Fibroblast of lung (primary cell): ENCODE results near the gene COL4A1. TPM values are rescaled to one million over a fixed set of nuclear protein-coding genes. Genes with fewer than 3 reads are reported as not detected.

Experiments used
- DNase-seq, 2 donors: peaks; one replicate each; pipeline versions ENCODE4 v3.0.0 to v3.0.0-alpha.2; 2010; ENCODE audit warnings: low read depth in 2 of 2
- H2AFZ ChIP-seq: 2 replicates; pipeline ENCODE4 v1.5.1; 2012; ENCODE audit warnings: low read length, control low read depth, inconsistent platforms
- H3K27ac ChIP-seq: 2 replicates; pipeline ENCODE4 v1.5.1; 2011; ENCODE audit warnings: low read length, control low read depth; ENCODE audit not compliant: insufficient read depth
- H3K27me3 ChIP-seq: 2 replicates; pipeline ENCODE4 v1.5.1; 2011; ENCODE audit warnings: mild to moderate bottlenecking, low read length; ENCODE audit not compliant: control insufficient read depth, insufficient read depth
- H3K36me3 ChIP-seq: 2 replicates; pipeline ENCODE4 v1.5.1; 2011; ENCODE audit warnings: low read length; ENCODE audit not compliant: control insufficient read depth, insufficient read depth
- H3K4me1 ChIP-seq: 2 replicates; pipeline ENCODE4 v1.5.1; 2011; ENCODE audit warnings: low read length; ENCODE audit not compliant: control insufficient read depth, insufficient read depth; ENCODE audit errors: extremely low read depth
- H3K4me2 ChIP-seq: 2 replicates; pipeline ENCODE4 v1.5.1; 2011; ENCODE audit warnings: low read length, control low read depth; ENCODE audit not compliant: insufficient read depth; ENCODE audit errors: extremely low read depth
- H3K4me3 ChIP-seq, 4 experiments: fragments of 200-600 bp in 1 of 4; sonication (generic) in 1 of 4; replicated peaks in 1 of 4; 2 replicates each; pipeline ENCODE4 v1.5.1; 2011 to 2016; ENCODE audit warnings: low read length in 4 of 4, low read depth in 3 of 4, mild to moderate bottlenecking in 3 of 4, control low read depth in 2 of 4, inconsistent platforms in 1 of 4, mixed read lengths in 1 of 4; ENCODE audit not compliant: insufficient read depth in 1 of 4; ENCODE audit errors: control extremely low read depth in 1 of 4
- H3K79me2 ChIP-seq: 2 replicates; pipeline ENCODE4 v1.5.1; 2012; ENCODE audit warnings: mild to moderate bottlenecking, low read length, inconsistent platforms; ENCODE audit not compliant: control insufficient read depth, insufficient read depth
- H3K9ac ChIP-seq: 2 replicates; pipeline ENCODE4 v1.5.1; 2011; ENCODE audit warnings: mild to moderate bottlenecking, low read length, control low read depth; ENCODE audit not compliant: insufficient read depth
- H3K9me3 ChIP-seq: 2 replicates; pipeline ENCODE4 v1.5.1; 2012; ENCODE audit warnings: low read depth, low read length; ENCODE audit not compliant: control insufficient read depth, insufficient read depth
- H4K20me1 ChIP-seq: 2 replicates; pipeline ENCODE4 v1.5.1; 2011; ENCODE audit warnings: low read length; ENCODE audit not compliant: control insufficient read depth, insufficient read depth; ENCODE audit errors: extremely low read depth
- CTCF ChIP-seq, 2 donors: IDR thresholded peaks in 1 of 2; conservative IDR thresholded peaks in 1 of 2; 1 replicate in 1 of 2; 2 replicates in 1 of 2; pipeline ENCODE4 v1.5.1; 2011 to 2012; ENCODE audit warnings: low read length in 2 of 2, control low read depth in 1 of 2, inconsistent platforms in 1 of 2, low read depth in 1 of 2, mild to moderate bottlenecking in 1 of 2
- EZH2 ChIP-seq: IDR thresholded peaks from 2 replicates; pipeline ENCODE4 v1.5.1; 2012; ENCODE audit warnings: low read length, control low read depth, mild to moderate bottlenecking; ENCODE audit errors: missing control alignments
- polyA plus RNA-seq, 2 donors: library from polyadenylated mRNA; depleted of rRNA in 1 of 2; stranded (reverse) in 1 of 2; unstranded in 1 of 2; fragments of >200 nt; gene quantifications; 2 replicates each; pipeline ENCODE4 v1.2.1, GENCODE V29; 2011 to 2012; ENCODE audit warnings: missing spikeins in 1 of 2
- total RNA-seq: library from RNA; depleted of rRNA; stranded (reverse); fragments of >200 nt; gene quantifications from 2 replicates; pipeline ENCODE4 v1.2.1, GENCODE V29; 2014

Gene COL4A1
- total and polyA plus RNA-seq, 2 donors (not counting 1 experiment from before 2014, with no cell fraction given), result 34.0 to 607 TPM

- H3K4me2 ChIP-seq, result no peak overlapping the region
- DNase-seq, result peak in 1 of 2 donors; percentile 86
- TF ChIP-seq EZH2 (no peak), CTCF (conservative IDR thresholded peaks at IDR 0.05 in 1 of 2, IDR thresholded peaks at IDR 0.05 in 1 of 2; ENCODE audit: low read depth in 1 of 2, low read length in 2 of 2) (peak; percentile 51 to 70)
- H2AFZ ChIP-seq, result no peak overlapping the region
- H3K9me3 ChIP-seq, result no peaks in the 10 kb centered on the region
- no peaks in the 10 kb centered on the region for H3K36me3 ChIP-seq
- peaks cover 7% of the 10 kb centered on the region for H3K4me1 ChIP-seq
- no peak overlapping the region for H3K4me3 ChIP-seq
- H3K79me2 ChIP-seq, result no peaks in the 10 kb centered on the region
- no peak overlapping the region for H3K27ac ChIP-seq
- H4K20me1 ChIP-seq, result no peaks in the 10 kb centered on the region
- no peaks in the 10 kb centered on the region for H3K27me3 ChIP-seq
- H3K9ac ChIP-seq, result no peak overlapping the region
These were observed 190.9 kb downstream of the COL4A1 start for GRCh38 chr13:110116072-110116487.

GRCh38 chr13:110115591-110115990 lies 191.4 kb downstream of the COL4A1 start:
- Histone ChIP-seq H3K9me3 (no peaks in the 10 kb centered on the region), H3K36me3 (no peaks in the 10 kb centered on the region), H3K27me3 (no peaks in the 10 kb centered on the region), H4K20me1 (no peaks in the 10 kb centered on the region), H3K9ac (no peak overlapping the region), H3K27ac (no peak overlapping the region), H2AFZ (no peak overlapping the region), H3K79me2 (no peaks in the 10 kb centered on the region), H3K4me2 (no peak overlapping the region), H3K4me1 (peaks cover 7% of the 10 kb centered on the region), H3K4me3 (no peak overlapping the region)
- no peak for TF ChIP-seq CTCF (conservative IDR thresholded peaks at IDR 0.05 in 1 of 2, IDR thresholded peaks at IDR 0.05 in 1 of 2; ENCODE audit: low read depth in 1 of 2, low read length in 2 of 2)
- no peak for TF ChIP-seq EZH2
- DNase-seq, result no peak

DNA sequence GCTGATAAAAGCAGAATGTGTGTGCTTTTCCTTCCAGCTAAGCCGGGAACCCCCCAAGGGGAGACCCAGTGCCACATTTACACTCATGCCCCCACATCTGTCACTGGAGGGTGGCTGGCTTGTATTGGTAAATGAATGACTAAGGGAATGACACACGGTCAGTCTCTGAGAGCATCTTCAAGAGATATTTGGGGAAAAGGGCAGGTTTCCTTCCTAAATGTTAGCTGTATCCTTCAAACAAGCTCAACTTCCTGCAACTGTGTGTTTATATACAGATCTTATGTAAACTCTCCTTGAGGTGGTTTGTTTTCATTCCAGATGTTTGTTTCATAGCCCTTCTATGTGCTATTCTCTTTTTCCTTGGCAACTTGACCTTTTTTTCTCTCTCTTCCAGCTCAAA lies 192.6 kb downstream of the COL4A1 start:
- no peak overlapping the region for H3K4me3 ChIP-seq
- DNase-seq, result peak in 1 of 2 donors; percentile 40
- TF ChIP-seq EZH2, result no peak
- no peak for TF ChIP-seq CTCF (conservative IDR thresholded peaks at IDR 0.05 in 1 of 2, IDR thresholded peaks at IDR 0.05 in 1 of 2; ENCODE audit: low read depth in 1 of 2, low read length in 2 of 2)
- no peaks in the 10 kb centered on the region for H3K36me3 ChIP-seq
- no peak overlapping the region for H3K27ac ChIP-seq
- peaks cover 17% of the 10 kb centered on the region for H3K4me1 ChIP-seq
- H2AFZ ChIP-seq, result no peak overlapping the region
- H3K27me3 ChIP-seq, result no peaks in the 10 kb centered on the region
- no peaks in the 10 kb centered on the region for H3K9me3 ChIP-seq
- no peak overlapping the region for H3K9ac ChIP-seq
- H3K79me2 ChIP-seq, result no peaks in the 10 kb centered on the region
- H3K4me2 ChIP-seq, result peak overlapping the region; percentile 6
- no peaks in the 10 kb centered on the region for H4K20me1 ChIP-seq
